ENCODE measurements around the gene SELPLG. TPM values are rescaled to one million over a fixed set of nuclear protein-coding genes. Genes with fewer than 3 reads are reported as not detected.

The SELPLG gene
- total RNA-seq, 1 donor from 2014 or later, result 5.8 TPM

- no peak overlapping the region for H3K4me2 ChIP-seq (ENCODE audit: low read length)
- H3K36me3 ChIP-seq (ENCODE audit: insufficient read depth, low read length), result no peaks in the 10 kb centered on the region
- peaks cover 3% of the 10 kb centered on the region for H3K9me3 Mint-ChIP-seq (ENCODE audit: unreplicated experiment)
- no peaks in the 10 kb centered on the region for H3K27me3 ChIP-seq (ENCODE audit: insufficient read depth, low read length)
- no peak overlapping the region for H3K27ac ChIP-seq (ENCODE audit: low read depth, low read length)
- no peaks in the 10 kb centered on the region for H3K36me3 Mint-ChIP-seq (ENCODE audit: low read depth, unreplicated experiment)
- no peaks in the 10 kb centered on the region for H4K20me1 ChIP-seq (ENCODE audit: insufficient read depth, low read length)
- TF ChIP-seq EZH2 (IDR thresholded peaks at IDR 0.05; ENCODE audit: insufficient read depth, low read length) (no peak), CTCF (IDR thresholded peaks at IDR 0.05; ENCODE audit: insufficient read depth, low read depth, low read length) (no peak)
- no peak overlapping the region for H2AFZ ChIP-seq (ENCODE audit: low read depth, low read length)
- H3K27ac Mint-ChIP-seq (ENCODE audit: unreplicated experiment), result peak overlapping the region; percentile 49
- FAIRE-seq, result no peak
- no peaks in the 10 kb centered on the region for H3K27me3 Mint-ChIP-seq (ENCODE audit: low read depth, unreplicated experiment)
- DNase-seq (ENCODE audit: low read depth), result no peak
- H3K79me2 ChIP-seq (ENCODE audit: insufficient read depth, low read length), result no peaks in the 10 kb centered on the region
- H3K4me3 ChIP-seq (ENCODE audit: insufficient read depth, low read depth, low read length), result no peak overlapping the region
- H3K9ac ChIP-seq (ENCODE audit: low read length), result no peak overlapping the region
- no peak overlapping the region for H3K4me3 Mint-ChIP-seq (ENCODE audit: unreplicated experiment)
- no peaks in the 10 kb centered on the region for H3K9me3 ChIP-seq (ENCODE audit: insufficient read depth, low read depth, low read length)
- no peaks in the 10 kb centered on the region for H3K4me1 ChIP-seq (ENCODE audit: insufficient read depth, low read length)
- peaks cover 29% of the 10 kb centered on the region for H3K4me1 Mint-ChIP-seq (ENCODE audit: low read depth, unreplicated experiment)
Measured at GRCh38 chr12:108582978-108583770, 50.5 kb downstream of the SELPLG start.

DNA sequence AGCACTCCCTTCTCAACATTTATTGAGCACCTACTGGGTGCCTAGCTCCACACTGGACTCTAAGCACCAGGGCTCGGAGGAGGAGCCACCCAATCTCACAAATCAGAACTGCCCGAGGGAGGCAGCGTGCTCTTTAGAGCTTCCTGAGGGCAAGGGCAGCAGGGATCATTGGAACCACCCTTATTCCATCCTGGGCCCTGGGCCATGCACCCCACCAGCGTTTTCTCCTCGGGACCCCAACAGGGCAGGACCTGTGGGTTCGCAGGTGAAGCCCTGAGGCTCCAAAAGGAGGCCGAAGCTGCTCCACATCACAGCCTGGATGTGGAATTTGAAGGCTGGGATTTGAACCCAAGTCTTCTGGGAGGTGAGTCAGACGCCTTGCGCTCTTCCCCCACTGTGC, 51.2 kb downstream of the SELPLG start:
- FAIRE-seq (no peak), DNase-seq (ENCODE audit: low read depth) (no peak)
- H3K4me2 ChIP-seq (ENCODE audit: low read length), result no peak overlapping the region
- Mint-ChIP-seq H3K27me3 (ENCODE audit: low read depth, unreplicated experiment) (no peaks in the 10 kb centered on the region), H3K36me3 (ENCODE audit: low read depth, unreplicated experiment) (no peaks in the 10 kb centered on the region), H3K4me1 (ENCODE audit: low read depth, unreplicated experiment) (peaks cover 29% of the 10 kb centered on the region), H3K4me3 (ENCODE audit: unreplicated experiment) (no peak overlapping the region), H3K27ac (ENCODE audit: unreplicated experiment) (no peak overlapping the region), H3K9me3 (ENCODE audit: unreplicated experiment) (peaks cover 3% of the 10 kb centered on the region)
- H3K27ac ChIP-seq (ENCODE audit: low read depth, low read length), result no peak overlapping the region
- H3K4me3 ChIP-seq (ENCODE audit: insufficient read depth, low read depth, low read length), result no peak overlapping the region
- H3K9ac ChIP-seq (ENCODE audit: low read length), result no peak overlapping the region
- no peaks in the 10 kb centered on the region for H4K20me1 ChIP-seq (ENCODE audit: insufficient read depth, low read length)
- no peaks in the 10 kb centered on the region for H3K36me3 ChIP-seq (ENCODE audit: insufficient read depth, low read length)
- no peaks in the 10 kb centered on the region for H3K79me2 ChIP-seq (ENCODE audit: insufficient read depth, low read length)
- TF ChIP-seq CTCF (IDR thresholded peaks at IDR 0.05; ENCODE audit: insufficient read depth, low read depth, low read length), result no peak
- TF ChIP-seq EZH2 (IDR thresholded peaks at IDR 0.05; ENCODE audit: insufficient read depth, low read length), result no peak
- no peaks in the 10 kb centered on the region for H3K4me1 ChIP-seq (ENCODE audit: insufficient read depth, low read length)
- H2AFZ ChIP-seq (ENCODE audit: low read depth, low read length), result no peak overlapping the region
- H3K9me3 ChIP-seq (ENCODE audit: insufficient read depth, low read depth, low read length), result no peaks in the 10 kb centered on the region
- H3K27me3 ChIP-seq (ENCODE audit: insufficient read depth, low read length), result no peaks in the 10 kb centered on the region

All from astrocyte (in vitro differentiated cells and primary cell).